K562 (cell line): Measurements from ENCODE around the gene CRYGB. TPM values are rescaled to one million over a fixed set of nuclear protein-coding genes. Genes with fewer than 3 reads are reported as not detected.

Experiments used
- ATAC-seq: fragments of 200-7000 bp; cut with Tn5 transposase; 3 replicates; pipeline ENCODE4 v1.9.1; 2020; ENCODE audit warnings: moderate library complexity
- BruUV-seq: library from RNA; stranded (reverse); fragments of 400-500 nt; replicated peaks from 2 replicates; lab custom pipeline; 2021; lab: Mats Ljungman, UMichigan
- CTCF ChIA-PET: fragments of 300-600 bp; formaldehyde crosslinking; extraction: SDS; loops from one replicate; lab custom pipeline; 2021; ENCODE audit warnings: low intra/inter-chr PET ratio; lab: Yijun Ruan, JAX
- POLR2A ChIA-PET: fragments of 300-600, 350-650 bp; sonication (Branson Sonifier 250); formaldehyde crosslinking; extraction: SDS; loops from one replicate; lab custom pipeline; 2021; ENCODE audit warnings: antibody characterized with exemption, inconsistent platforms; lab: Yijun Ruan, JAX
- DNase-seq, 4 experiments: peaks; one replicate each; pipeline versions ENCODE4 v3.0.0 to v3.0.0-alpha.2; 2011 to 2018; ENCODE audit warnings: low spot score in 3 of 4, mixed read lengths in 3 of 4; ENCODE audit errors: extremely low read depth in 1 of 4
- FAIRE-seq: peaks from 2 replicates; lab custom pipeline; 2011; peaks lifted over from hg19 to GRCh38; lab: Jason Lieb, UNC
- H2AFZ ChIP-seq: 2 replicates; pipeline ENCODE4 v1.6.0; 2011; ENCODE audit warnings: low read depth, low read length, control low read depth, inconsistent platforms
- H3K27ac ChIP-seq: fragments of 200-600 bp; 3 replicates; pipeline ENCODE4 v1.8.0; 2011; ENCODE audit warnings: low read depth, mild to moderate bottlenecking, control low read depth, inconsistent platforms, low read length, moderate library complexity, mixed read lengths; ENCODE audit errors: extremely low read depth
- H3K27me3 ChIP-seq, 2 experiments: fragments of 300-600 bp in 1 of 2; 2 replicates in 1 of 2; 3 replicates in 1 of 2; pipeline versions ENCODE4 v1.6.0 to v1.8.0; 2011; ENCODE audit warnings: inconsistent platforms in 2 of 2, low read length in 2 of 2, mild to moderate bottlenecking in 1 of 2, mixed read lengths in 1 of 2, moderate library complexity in 1 of 2; ENCODE audit not compliant: control insufficient read depth in 2 of 2, insufficient read depth in 2 of 2
- H3K36me3 ChIP-seq: fragments of 300-600 bp; 3 replicates; pipeline ENCODE4 v1.8.0; 2011; ENCODE audit warnings: mild to moderate bottlenecking, low read length, inconsistent platforms; ENCODE audit not compliant: control insufficient read depth, insufficient read depth
- H3K4me1 ChIP-seq, 2 experiments: fragments of 200-600 bp in 1 of 2; replicated peaks in 1 of 2; 2 replicates in 1 of 2; 3 replicates in 1 of 2; pipeline versions ENCODE4 v1.5.1 to v1.8.0; 2011; ENCODE audit warnings: inconsistent platforms in 2 of 2, low read length in 2 of 2, mild to moderate bottlenecking in 1 of 2, mixed read lengths in 1 of 2, moderate library complexity in 1 of 2; ENCODE audit not compliant: control insufficient read depth in 2 of 2, insufficient read depth in 2 of 2
- H3K4me2 ChIP-seq: 2 replicates; pipeline ENCODE4 v1.6.1; 2011; ENCODE audit warnings: low read length, control low read depth, inconsistent platforms, mixed read lengths; ENCODE audit not compliant: insufficient read depth
- H3K4me3 ChIP-seq: fragments of 200-600 bp; sonication (generic), shearing (Covaris generic); 2 replicates; pipeline ENCODE4 v1.5.1; 2016; ENCODE audit warnings: control low read depth, inconsistent platforms
- H3K79me2 ChIP-seq: fragments of 200-600 bp; 3 replicates; pipeline ENCODE4 v1.8.0; 2011; ENCODE audit warnings: low read length, inconsistent platforms; ENCODE audit not compliant: control insufficient read depth, insufficient read depth
- H3K9ac ChIP-seq, 2 experiments: 2 replicates each; pipeline versions ENCODE4 v1.6.0 to v1.6.1; 2011; ENCODE audit warnings: low read depth in 2 of 2, low read length in 2 of 2, control low read depth in 1 of 2, inconsistent platforms in 1 of 2, mild to moderate bottlenecking in 1 of 2, mixed read lengths in 1 of 2; ENCODE audit not compliant: insufficient read depth in 1 of 2
- H3K9me1 ChIP-seq: one replicate; pipeline ENCODE4 v1.6.0; 2011; ENCODE audit warnings: inconsistent platforms, mild to moderate bottlenecking, low read length, moderate library complexity; ENCODE audit not compliant: control insufficient read depth, insufficient read depth
- H3K9me3 ChIP-seq: replicated peaks from 2 replicates; pipeline ENCODE4 v1.5.1; 2011; ENCODE audit warnings: low read depth, low read length, inconsistent platforms; ENCODE audit not compliant: control insufficient read depth, insufficient read depth
- H4K20me1 ChIP-seq: replicated peaks from 2 replicates; pipeline ENCODE4 v1.6.1; 2011; ENCODE audit warnings: low read length, inconsistent platforms, mixed read lengths; ENCODE audit not compliant: control insufficient read depth, insufficient read depth
- CEBPZ ChIP-seq: fragments of 150-350 bp; IDR thresholded peaks from 2 replicates; pipeline ENCODE4 v1.6.1; 2014; ENCODE audit warnings: low read depth, mild to moderate bottlenecking, low read length, borderline replicate concordance
- ETV1 ChIP-seq: fragments of 450-650 bp; conservative IDR thresholded peaks from 2 replicates; pipeline ENCODE4 v1.6.1; 2016; ENCODE audit warnings: missing genetic modification characterization, control low read depth, low read depth, missing compliant biosample characterization
- PHB2 ChIP-seq: fragments of 450-650 bp; IDR thresholded peaks from 2 replicates; pipeline ENCODE4 v1.6.1; 2017; ENCODE audit warnings: low read depth
- SMARCC2 ChIP-seq: fragments of 450-650 bp; IDR thresholded peaks from 2 replicates; pipeline ENCODE4 v1.6.1; 2017; ENCODE audit warnings: antibody characterized with exemption, moderate library complexity, mild to moderate bottlenecking, low read depth
- XRCC3 ChIP-seq: fragments of 450-650 bp; IDR thresholded peaks from 2 replicates; pipeline ENCODE4 v1.6.1; 2017; ENCODE audit warnings: mild to moderate bottlenecking, moderate library complexity
- WGBS: fragments of 100-300 bp; shearing (Covaris generic); methylation state at CpG from one replicate; pipeline ENCODE4 v1.1.6; 2016; ENCODE audit warnings: low coverage, mixed read lengths; ENCODE audit not compliant: insufficient coverage; ENCODE audit errors: missing lambda C conversion rate; 5-methylcytosine and 5-hydroxymethylcytosine counted together
- in situ Hi-C: fragments of 300-500 bp; cut with MboI; formaldehyde crosslinking; loops from 4 replicates; pipeline ENCODE4 v1.15.0; 2018; ENCODE audit warnings: inconsistent platforms, mixed read lengths
- intact Hi-C: fragments of 100-400 bp; cut with micrococcal nuclease; formaldehyde crosslinking; loops from 2 replicates; pipeline ENCODE4 v1.14.2; 2022
- polyA plus RNA-seq, 8 experiments: library from polyadenylated mRNA; depleted of rRNA in 4 of 8; stranded (reverse) in 5 of 8; unstranded in 3 of 8; fragments of >200 nt; fragmentation: Nextera tagmentation in 2 of 8; fragmentation: Illumina TruSeq in 1 of 8; extraction: Ambion mirVana in 2 of 8; extraction: Trizol in 1 of 8; gene quantifications; 2 replicates each; pipeline versions ENCODE4 v1.2.1 to v1.2.3, GENCODE V29; 2011 to 2014; ENCODE audit warnings: inconsistent platforms in 1 of 8, missing spikeins in 1 of 8
- total RNA-seq, 7 experiments: library from RNA; depleted of rRNA in 6 of 7; stranded (reverse); fragments of >200 nt in 6 of 7; fragmentation: Illumina TruSeq in 2 of 7; extraction: Trizol in 2 of 7; gene quantifications; 2 replicates each; pipeline versions ENCODE4 v1.2.1 to v1.2.3, GENCODE V29; 2011 to 2021; ENCODE audit warnings: low replicate concordance in 1 of 7

CRYGB gene
- total and polyA plus RNA-seq, 9 of the 15 experiments (the other 6 are each of a cell fraction or from before 2014, with no cell fraction given): not detected

GRCh38 chr2:208189069-208189809 lies 43.3 kb upstream of the CRYGB start (continued):
- TF ChIP-seq XRCC3 (no peak), PHB2 (no peak), CEBPZ (no peak)
- TF ChIP-seq, all 486 proteins: peak for 0

- Histone ChIP-seq H3K27me3 (no peaks in the 10 kb centered on the region), H3K9ac (no peak overlapping the region), H2AFZ (no peak overlapping the region), H4K20me1 (no peaks in the 10 kb centered on the region), H3K27ac (no peak overlapping the region), H3K4me1 (no peaks in the 10 kb centered on the region; a peak in 1 of 5 replicates), H3K9me1 (no peaks in the 10 kb centered on the region), H3K79me2 (no peaks in the 10 kb centered on the region), H3K36me3 (no peaks in the 10 kb centered on the region), H3K4me3 (no peak overlapping the region), H3K9me3 (no peaks in the 10 kb centered on the region), H3K4me2 (no peak overlapping the region)
- FAIRE-seq (no peak), ATAC-seq (peak; percentile 50; the same call in 2 of the 3 replicates), DNase-seq (no peak)
- intact Hi-C loops (no loop called here), in situ Hi-C loops (no loop called here)
- no peak for TF ChIP-seq ETV1 (tag)
- TF ChIP-seq SMARCC2: no peak
- POLR2A ChIA-PET: interaction anchor here (0.6 to 1.0 kb wide), 2 partner anchors 14 to 27 kb away, joined by 3 read pairs; no protein-coding TSS in a partner anchor
- BruUV-seq: no TSS peak
- 4% methylated on average over 2 of the region's 2 CpGs for WGBS
- CTCF ChIA-PET: interaction anchor here (0.6 kb wide), 1 partner anchor 85 kb away, joined by 3 read pairs; no protein-coding TSS in a partner anchor
Observed at GRCh38 chr2:208186893-208187292, 40.9 kb upstream of the CRYGB start.
